ELF-1 (cell line): Measurements from ENCODE around the gene SYNGAP1.

ENCODE experiments used
- DNase-seq: peaks from one replicate; pipeline ENCODE4 v3.0.0-alpha.2; 2016; ENCODE audit warnings: low read depth, low spot score

The SYNGAP1 gene

DNA sequence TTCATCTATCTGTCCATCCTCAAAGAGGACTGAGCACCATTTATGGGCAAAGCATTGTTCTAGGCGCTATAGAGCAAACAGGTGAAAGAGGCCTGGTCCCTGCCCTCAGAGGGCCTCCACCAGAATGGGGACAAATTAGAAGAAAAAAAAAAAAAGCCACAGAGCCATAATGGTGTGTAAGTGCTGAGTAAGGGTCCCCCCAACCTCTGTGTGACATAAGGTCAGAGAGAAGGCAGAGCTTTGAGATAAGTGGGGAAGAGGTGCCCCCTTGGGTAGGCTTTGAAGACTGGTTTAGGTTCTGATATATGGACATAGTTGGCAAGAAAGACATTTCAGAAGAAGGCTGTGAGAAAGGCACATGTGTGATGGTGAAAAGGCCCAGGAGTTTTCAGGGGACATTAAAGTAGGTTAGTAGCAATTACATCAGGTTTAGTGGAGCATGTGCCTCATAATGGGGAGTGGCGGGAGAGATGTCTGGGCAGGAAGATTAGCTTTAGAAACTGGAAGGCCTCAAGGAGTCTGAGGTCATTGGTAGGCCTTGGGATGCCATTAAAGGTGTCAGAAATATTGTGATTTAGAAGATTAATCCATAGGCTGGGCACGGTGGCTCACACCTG, 19.2 kb downstream of the SYNGAP1 start:
- no peak for DNase-seq

DNA sequence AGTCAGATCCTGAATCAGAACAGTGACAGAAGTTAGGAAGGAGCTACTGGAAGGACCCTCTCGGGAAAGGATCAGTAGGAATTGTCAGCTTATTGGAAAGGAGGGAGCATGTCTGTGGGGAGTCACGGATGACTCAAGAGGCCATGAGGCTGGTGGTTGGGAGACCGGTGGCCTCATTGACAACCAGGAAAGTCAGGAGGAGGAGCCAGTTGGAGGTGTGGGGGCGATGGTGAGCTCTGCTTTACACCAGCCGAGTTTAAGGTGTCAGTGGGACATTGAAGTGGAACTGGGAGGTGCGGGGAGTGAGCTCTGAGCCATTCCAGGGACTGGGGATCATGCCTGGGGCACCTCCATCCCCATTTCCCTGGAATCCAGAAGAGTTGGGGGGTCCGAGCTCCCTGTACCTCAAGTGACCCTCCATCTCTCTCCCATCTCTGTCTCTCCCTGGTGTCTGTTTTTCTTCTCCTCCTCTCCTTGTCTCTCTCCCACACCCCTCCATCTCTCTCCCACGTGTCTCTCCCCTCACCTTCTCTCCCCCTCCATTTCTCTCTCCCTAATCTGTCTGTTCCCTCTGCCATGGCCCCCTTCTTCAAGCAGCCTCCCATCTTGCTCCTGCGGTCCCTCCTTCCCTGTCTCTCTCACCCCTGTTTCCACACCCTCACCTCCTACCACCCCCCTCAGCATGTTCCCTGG, 20.2 kb downstream of the SYNGAP1 start:
- no peak for DNase-seq

DNA sequence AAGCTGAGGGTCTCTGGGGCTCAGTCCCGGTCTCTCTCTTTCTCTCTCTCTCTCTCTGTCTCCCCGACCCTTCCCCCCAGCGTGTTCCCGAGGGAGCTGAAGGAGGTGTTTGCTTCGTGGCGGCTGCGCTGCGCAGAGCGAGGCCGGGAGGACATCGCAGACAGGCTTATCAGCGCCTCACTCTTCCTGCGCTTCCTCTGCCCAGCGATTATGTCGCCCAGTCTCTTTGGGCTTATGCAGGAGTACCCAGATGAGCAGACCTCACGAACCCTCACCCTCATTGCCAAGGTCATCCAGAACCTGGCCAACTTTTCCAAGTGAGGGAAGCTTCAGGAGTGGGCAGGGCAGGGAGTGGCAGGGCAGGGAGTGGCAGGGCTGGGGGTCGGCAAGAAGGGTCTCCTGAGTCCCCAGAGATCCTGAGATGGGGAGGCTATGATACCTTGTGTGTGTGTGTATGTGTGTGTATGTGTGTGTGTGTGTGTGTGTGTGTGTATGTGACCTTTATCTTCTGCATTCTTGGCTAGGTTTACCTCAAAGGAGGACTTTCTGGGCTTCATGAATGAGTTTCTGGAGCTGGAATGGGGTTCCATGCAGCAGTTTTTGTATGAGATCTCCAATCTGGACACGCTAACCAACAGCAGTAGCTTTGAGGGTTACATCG, 20.9 kb downstream of the SYNGAP1 start:
- no peak for DNase-seq

DNA sequence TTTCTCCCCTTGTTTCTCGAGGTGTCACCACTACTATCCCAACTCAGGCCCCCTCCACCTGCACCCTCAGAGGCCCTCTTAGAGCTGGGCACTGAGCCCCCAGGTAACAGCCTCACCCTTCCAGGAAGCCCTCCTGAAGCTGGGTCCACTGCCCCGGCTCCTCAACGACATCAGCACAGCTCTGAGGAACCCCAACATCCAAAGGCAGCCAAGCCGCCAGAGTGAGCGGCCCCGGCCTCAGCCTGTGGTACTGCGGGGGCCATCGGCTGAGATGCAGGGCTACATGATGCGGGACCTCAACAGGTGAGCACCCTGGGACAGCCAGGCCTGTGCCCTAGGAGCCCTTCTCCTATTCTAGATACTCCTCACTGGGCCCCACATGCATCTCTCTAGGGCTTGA, 21.6 kb downstream of the SYNGAP1 start:
- DNase-seq: no peak

DNA sequence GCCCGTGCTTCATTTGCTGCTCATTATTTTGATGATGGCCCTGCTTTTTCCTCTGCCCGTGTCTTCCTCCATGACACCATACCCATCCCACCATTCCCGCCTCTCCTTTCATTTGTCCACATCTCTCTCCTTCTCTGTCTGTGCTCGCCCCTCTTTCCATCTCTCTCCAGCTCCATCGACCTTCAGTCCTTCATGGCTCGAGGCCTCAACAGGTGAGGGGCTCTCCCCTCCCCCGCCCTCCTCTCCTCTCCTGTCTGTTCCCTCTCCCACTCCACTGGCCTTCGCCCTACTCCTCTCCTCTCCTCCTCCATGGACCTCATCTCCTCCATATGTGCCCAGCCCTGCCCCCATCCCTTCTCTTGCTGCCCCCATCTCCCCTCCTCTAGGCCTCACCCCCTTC, 22.4 kb downstream of the SYNGAP1 start:
- DNase-seq: no peak

DNA sequence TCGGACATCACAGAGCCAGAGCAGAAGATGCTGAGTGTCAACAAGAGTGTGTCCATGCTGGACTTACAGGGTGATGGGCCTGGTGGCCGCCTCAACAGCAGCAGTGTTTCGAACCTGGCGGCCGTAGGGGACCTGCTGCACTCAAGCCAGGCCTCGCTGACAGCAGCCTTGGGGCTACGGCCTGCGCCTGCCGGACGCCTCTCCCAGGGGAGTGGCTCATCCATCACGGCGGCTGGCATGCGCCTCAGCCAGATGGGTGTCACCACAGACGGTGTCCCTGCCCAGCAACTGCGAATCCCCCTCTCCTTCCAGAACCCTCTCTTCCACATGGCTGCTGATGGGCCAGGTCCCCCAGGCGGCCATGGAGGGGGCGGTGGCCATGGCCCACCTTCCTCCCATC, 23.2 kb downstream of the SYNGAP1 start:
- DNase-seq: no peak

DNA sequence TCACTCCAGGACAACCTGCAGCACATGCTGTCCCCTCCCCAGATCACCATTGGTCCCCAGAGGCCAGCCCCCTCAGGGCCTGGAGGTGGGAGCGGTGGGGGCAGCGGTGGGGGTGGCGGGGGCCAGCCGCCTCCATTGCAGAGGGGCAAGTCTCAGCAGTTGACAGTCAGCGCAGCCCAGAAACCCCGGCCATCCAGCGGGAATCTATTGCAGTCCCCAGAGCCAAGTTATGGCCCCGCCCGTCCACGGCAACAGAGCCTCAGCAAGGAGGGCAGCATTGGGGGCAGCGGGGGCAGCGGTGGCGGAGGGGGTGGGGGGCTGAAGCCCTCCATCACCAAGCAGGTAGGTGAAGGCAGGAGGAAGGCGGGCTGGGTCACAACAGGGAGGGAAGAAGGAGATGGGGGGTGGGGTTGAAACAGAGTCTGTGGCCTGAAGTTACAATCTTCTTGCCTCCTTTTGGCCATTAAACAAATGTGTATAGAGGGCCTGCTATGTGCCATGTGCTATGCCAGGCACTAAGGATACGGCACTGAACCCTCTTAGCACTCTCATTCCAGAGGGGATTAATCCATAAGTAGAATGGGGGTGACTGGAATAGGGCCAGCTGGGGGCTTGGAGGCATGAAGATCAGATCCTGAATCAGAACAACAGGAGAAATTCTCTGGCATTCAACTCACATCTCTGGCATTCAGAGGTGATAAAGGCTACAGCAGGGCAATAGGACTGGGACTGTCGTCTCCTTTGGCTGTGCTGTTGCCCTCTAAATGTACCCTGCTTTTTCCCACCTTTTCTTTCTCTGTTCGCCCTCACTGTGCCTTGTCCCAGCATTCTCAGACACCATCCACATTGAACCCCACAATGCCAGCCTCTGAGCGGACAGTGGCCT, 24.0 kb downstream of the SYNGAP1 start:
- DNase-seq: no peak

DNA sequence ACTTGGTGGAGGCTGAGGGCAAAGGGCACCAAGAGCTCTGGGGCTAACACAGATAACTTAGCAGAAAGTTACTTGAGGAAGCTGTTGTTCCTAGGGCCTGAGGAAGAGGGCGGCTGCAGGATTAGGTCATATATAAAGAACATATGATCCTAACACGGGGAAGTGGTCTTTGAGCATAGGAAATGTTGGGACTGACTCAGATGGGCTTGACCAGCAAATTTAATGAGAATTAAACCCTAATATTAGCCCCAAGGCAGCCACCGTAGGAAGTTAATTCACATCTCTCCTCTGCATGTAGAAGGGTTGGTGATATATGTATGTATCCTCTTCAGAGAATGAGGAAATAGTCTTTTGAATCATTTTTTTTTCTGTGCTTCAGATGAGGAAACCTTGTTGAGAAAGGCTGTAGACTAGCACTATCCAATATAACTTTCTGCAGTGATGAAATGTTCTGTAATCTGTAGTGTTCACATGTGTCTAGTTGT, 25.3 kb downstream of the SYNGAP1 start:
- no peak for DNase-seq

DNA sequence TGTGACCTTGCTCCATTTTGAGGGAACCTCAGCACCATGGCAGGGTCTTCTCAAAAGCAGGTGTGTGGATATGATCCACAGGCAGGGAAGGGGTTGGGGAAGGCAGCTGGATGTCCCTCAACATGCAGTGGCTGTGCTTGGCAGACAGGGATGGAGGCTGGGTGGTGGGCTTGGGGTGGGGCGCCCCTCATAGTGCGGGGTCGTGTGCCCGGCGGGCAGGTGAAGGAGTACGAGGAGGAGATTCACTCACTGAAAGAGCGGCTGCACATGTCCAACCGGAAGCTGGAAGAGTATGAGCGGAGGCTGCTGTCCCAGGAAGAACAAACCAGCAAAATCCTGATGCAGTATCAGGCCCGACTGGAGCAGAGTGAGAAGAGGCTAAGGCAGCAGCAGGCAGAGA, 26.5 kb downstream of the SYNGAP1 start:
- no peak for DNase-seq

DNA sequence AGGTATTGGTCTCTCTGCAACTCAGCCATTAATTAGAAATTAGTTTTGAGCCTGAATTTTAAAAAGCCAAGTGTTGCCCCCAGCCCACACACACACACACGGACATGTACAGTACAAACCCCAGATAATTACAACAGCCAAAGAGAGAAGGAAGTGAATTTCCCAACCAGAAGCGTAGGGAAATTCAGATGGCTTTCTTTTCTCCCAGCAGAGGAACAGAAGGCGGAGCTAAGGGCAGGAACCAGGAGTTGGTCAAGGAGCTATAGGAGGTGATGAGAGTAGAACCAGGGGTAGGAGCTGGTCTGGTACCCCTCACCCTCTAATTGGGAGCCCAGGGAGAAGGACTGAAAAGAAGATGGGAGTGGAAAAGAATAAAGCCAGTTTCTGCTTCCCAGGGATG, 30.6 kb downstream of the SYNGAP1 start:
- DNase-seq: no peak

DNA sequence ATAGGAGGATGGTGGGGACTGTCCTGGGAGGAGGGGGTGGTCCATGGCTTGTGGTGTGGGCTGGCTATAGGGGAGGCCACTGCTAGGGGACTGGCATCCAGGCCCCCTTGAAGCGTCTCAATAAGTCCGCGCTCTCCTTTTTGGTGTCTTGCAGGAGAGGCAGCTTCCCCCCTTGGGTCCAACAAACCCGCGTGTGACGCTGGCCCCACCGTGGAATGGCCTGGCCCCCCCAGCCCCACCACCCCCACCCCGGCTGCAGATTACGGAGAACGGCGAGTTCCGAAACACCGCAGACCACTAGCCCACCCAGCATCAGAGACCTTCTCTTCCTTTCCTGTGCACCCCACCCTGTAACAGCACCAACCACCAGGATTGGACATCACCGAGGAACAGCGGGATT, 31.7 kb downstream of the SYNGAP1 start:
- no peak for DNase-seq

DNA sequence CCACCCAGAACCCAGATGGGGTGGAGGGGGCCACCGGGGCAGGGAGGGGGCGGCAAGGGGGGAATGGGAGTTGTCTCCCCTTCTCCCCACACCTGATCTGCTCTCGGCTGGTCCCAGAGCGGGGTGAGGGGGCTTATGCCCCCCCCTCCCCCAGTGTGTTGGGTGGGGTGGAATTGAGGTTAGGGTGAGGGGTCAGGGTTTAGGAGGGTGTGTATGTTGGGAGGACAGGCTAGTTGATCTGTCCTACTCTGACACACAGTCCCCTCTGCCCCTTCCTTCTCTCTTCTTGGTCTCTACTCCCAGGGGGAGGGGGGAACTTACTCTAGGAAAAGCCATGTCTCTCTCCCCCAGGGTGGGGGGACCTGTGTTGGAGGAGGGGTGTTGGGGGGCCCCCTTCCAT, 32.6 kb downstream of the SYNGAP1 start:
- DNase-seq: no peak

DNA sequence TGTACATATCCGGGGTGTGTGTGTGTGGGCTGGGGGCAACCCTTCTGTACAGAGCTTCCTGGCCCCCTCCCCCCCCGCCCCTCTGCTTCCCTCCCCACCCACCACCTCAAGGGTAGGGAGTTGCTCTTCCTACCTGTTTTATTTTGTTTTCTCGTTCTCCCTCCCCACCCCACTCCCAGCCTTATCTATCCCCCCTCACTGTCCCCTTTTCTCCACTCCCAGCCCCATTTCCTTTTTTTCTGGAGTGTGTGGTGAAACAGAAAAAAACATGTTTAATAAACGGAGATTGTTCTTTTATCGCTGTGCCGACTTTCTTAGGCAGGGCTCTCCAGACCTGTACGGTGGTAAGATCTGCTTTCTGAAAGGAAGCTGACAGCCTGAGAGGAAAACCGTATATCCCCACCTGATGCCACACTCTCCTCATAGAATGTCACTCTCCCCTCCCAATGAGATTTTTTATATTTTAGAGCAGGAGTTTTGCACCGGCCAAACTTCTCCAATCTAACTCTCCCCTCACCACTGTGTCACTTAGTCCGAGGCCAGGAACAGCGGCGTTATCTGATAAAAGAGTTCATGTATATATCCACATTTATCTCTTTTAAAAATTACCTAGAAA, 33.6 kb downstream of the SYNGAP1 start:
- DNase-seq: no peak

DNA sequence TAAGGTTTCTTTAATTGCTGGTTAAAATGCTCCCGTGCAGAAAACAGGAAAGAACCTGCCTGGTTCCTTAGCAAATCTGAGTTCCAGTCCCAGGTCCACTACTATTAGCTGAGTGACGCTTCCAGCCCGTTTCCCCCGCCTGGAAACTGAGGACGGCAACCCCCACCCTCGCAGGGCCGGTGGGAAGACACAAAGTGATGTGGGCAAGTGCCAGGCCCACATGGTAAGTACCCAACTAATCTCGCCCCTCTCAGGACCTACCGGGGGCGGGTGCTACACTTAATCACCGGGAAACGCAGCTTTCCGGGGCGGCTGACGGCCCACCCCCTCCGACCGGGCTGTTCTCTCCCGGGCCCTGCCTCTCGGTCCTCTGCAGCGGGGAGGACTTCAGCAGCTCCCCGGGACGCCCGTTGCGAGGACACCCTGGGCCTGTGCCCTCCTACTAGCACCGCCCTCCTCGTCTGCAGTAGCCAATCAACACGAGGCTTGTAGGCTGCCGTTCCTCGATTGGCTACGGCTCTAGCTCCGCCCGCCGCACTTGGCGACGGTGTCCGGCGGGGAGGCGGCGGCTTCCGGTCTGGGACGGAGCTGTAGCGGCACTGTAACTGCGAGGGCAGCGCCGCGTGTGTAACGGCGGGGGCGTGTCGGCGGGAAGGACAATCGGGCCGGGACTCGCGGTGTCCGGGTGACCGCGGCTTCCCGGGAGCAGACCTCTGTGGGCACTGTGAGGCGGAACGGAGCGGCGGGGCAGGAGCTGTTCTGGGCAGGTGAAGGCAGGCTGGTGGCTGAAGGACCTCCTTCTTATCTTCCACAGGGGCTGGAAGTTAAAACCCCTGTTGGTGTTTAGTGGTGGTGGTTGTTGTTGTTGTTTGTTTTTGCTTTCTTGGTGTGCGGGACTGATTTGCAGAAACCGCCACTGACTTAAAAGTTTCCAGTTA, 34.4 kb downstream of the SYNGAP1 start, which contains the start of gene ZBTB9:
TSS of gene ZBTB9 (plus strand) at position 568 of the 938 bp plus-strand sequence. CDS start 525 bp downstream, outside the sequence.
- DNase-seq: peak; percentile 98

DNA sequence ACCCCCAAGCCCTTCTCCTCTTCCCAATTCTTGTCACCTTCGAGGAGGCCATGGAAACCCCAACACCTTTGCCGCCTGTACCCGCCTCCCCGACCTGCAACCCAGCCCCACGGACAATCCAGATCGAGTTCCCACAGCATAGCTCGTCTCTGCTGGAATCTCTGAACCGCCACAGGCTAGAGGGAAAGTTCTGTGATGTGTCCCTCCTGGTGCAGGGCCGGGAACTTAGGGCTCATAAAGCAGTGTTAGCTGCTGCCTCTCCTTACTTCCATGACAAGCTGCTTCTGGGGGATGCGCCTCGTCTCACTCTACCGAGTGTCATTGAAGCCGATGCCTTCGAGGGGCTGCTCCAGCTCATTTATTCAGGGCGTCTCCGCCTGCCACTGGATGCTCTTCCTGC, 35.2 kb downstream of the SYNGAP1 start:
- peak; percentile 6 for DNase-seq

DNA sequence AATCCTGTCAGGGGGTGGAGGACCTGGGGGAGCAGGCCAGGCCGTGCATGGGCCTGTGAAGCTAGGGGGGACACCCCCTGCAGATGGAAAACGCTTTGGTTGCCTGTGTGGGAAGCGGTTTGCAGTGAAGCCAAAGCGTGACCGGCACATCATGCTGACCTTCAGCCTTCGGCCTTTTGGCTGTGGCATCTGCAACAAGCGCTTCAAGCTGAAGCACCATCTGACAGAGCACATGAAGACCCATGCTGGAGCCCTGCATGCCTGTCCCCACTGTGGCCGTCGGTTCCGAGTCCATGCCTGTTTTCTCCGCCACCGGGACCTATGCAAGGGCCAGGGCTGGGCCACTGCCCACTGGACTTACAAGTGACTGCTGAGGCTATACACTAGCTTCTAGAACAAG, 36.3 kb downstream of the SYNGAP1 start:
- no peak for DNase-seq

DNA sequence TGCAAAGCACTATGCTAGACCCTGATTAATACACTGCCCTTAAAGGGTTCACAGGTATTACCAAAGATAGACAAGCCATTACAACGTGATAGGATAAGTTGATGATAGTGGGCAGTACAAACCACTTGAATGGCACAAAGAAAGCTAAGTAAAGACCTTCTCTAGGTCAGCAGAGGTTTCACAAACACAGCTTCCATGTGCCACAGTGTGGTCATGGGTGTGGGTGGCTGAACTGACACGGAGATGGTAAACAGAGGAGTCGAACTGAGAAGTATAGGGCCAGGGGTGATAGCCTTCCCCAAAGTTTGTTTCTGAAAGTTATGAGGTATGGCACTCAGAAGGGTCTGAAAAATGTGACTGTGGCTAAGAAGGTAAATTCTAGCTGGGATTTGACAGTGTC, 38.8 kb downstream of the SYNGAP1 start:
- no peak for DNase-seq

DNA sequence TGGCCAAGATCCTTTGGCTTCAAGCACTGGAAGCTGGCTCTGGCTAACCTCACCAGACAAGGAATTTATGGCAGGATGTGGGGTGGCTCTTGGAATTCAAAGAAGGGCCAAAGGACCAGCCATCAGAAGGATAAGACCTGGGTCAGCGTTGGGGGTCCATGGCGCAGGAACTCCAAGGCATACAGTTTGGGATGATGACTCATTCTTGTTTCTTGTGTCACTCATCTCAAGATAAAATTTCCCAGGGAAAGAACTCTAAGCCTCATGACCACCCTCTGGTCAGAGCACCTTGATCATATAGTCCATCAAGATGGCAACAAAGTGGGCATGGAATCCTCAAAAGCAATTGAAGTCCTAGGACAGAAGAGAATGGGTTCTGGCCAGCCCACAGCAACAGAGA, 39.4 kb downstream of the SYNGAP1 start:
- no peak for DNase-seq

DNA sequence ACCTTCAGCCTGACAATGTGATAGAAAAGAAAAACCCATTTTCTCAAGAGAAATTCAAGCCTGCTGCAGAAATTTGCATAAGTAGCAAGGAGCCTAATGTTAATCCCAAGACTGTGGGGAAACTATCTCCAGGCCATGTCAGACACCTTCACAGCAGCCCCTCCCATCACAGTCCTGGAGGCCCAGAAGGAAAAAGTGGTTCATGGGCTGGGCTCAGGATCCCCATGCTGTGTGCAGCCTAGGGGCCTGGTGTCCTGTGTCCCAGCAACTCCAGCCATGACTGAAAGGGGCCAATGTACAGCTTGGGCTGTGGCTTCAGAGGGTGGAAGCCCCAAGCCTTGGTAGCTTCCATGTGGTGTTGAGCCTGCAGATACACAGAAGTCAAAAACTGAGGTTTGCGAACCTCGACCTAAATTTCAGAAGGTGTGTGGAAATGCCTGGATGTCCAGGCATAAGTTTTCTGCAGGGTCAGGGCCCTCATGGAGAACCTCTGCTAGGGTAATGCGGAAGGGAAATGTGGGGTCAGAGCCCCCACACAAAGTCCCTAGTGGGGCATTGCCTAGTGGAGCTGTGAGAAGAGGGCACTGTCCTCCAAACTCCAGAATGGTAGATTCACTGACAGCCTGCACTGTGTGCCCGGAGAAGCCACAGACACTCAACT, 46.3 kb downstream of the SYNGAP1 start:
- DNase-seq: no peak

DNA sequence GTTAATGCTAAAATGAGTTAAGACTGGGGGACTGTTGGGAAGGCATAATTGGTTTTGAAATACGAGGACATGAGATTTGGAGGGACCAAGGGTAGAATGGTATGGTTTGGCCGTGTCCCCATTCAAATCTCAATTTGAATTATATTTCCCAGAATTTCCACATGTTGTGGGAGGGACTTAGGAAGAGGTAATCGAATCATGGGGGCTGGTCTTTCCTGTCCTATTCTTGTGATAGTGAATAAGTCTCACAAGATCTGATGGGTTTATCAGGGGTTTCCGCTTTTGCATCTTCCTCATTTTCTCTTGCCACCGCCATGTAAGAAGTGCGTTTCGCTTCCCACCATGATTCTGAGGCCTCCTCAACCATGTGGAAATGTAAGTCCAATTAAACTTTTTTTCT, 47.2 kb downstream of the SYNGAP1 start:
- DNase-seq: no peak
